ENCODE measurements around the gene GPC3.

The GPC3 gene

GRCh38 chrX:133511041-133511440 is 474.4 kb downstream of the GPC3 start:
- no peaks in the 10 kb centered on the region for H3F3A ChIP-seq (ENCODE audit: control insufficient read depth, insufficient read depth)
- H3K79me2 ChIP-seq (ENCODE audit: control insufficient read depth, low read length) = no peaks in the 10 kb centered on the region
- no peak overlapping the region for H3K27ac ChIP-seq (ENCODE audit: low read depth, low read length)
- no peak overlapping the region for H3K4me3 ChIP-seq (ENCODE audit: low read length)
- H3K9me3 ChIP-seq (ENCODE audit: control insufficient read depth, insufficient read depth, low read length) = no peaks in the 10 kb centered on the region
- H4K20me1 ChIP-seq (ENCODE audit: control insufficient read depth, insufficient read depth, low read depth, low read length) = no peaks in the 10 kb centered on the region
- no peaks in the 10 kb centered on the region for H3K4me1 ChIP-seq (ENCODE audit: control insufficient read depth, low read length)
- H3K4me2 ChIP-seq (ENCODE audit: low read length) = no peak overlapping the region
- TF ChIP-seq CTCF (IDR thresholded peaks at IDR 0.05; ENCODE audit: low read depth, low read length, poor library complexity, severe bottlenecking) (no peak), EZH2phosphoT487 (IDR thresholded peaks at IDR 0.05; ENCODE audit: borderline replicate concordance, low read length) (no peak)
- no peaks in the 10 kb centered on the region for H3K36me3 ChIP-seq (ENCODE audit: control insufficient read depth, low read length)
- no peaks in the 10 kb centered on the region for H3K9me2 ChIP-seq (replicated peaks; ENCODE audit: control insufficient read depth, low read length)
- H3K27me3 ChIP-seq (ENCODE audit: control insufficient read depth, low read length) = no peaks in the 10 kb centered on the region

- no peaks in the 10 kb centered on the region for H3K9me3 ChIP-seq (ENCODE audit: control insufficient read depth, insufficient read depth, low read length)
- no peaks in the 10 kb centered on the region for H4K20me1 ChIP-seq (ENCODE audit: control insufficient read depth, insufficient read depth, low read depth, low read length)
- no peaks in the 10 kb centered on the region for H3K79me2 ChIP-seq (ENCODE audit: control insufficient read depth, low read length)
- H3K36me3 ChIP-seq (ENCODE audit: control insufficient read depth, low read length) = no peaks in the 10 kb centered on the region
- no peaks in the 10 kb centered on the region for H3K4me1 ChIP-seq (ENCODE audit: control insufficient read depth, low read length)
- H3F3A ChIP-seq (ENCODE audit: control insufficient read depth, insufficient read depth) = no peaks in the 10 kb centered on the region
- TF ChIP-seq CTCF (IDR thresholded peaks at IDR 0.05; ENCODE audit: low read depth, low read length, poor library complexity, severe bottlenecking) = no peak
- TF ChIP-seq EZH2phosphoT487 (IDR thresholded peaks at IDR 0.05; ENCODE audit: borderline replicate concordance, low read length) = no peak
- H3K27me3 ChIP-seq (ENCODE audit: control insufficient read depth, low read length) = no peaks in the 10 kb centered on the region
- H3K4me3 ChIP-seq (ENCODE audit: low read length) = no peak overlapping the region
- no peak overlapping the region for H3K27ac ChIP-seq (ENCODE audit: low read depth, low read length)
- no peak overlapping the region for H3K4me2 ChIP-seq (ENCODE audit: low read length)
- no peaks in the 10 kb centered on the region for H3K9me2 ChIP-seq (replicated peaks; ENCODE audit: control insufficient read depth, low read length)
Measured at GRCh38 chrX:133497356-133497755, 488.0 kb downstream of the GPC3 start.

- Histone ChIP-seq H3K79me2 (ENCODE audit: control insufficient read depth, low read length) (no peaks in the 10 kb centered on the region), H3K4me3 (ENCODE audit: low read length) (no peak overlapping the region), H3K27me3 (ENCODE audit: control insufficient read depth, low read length) (no peaks in the 10 kb centered on the region), H3K4me2 (ENCODE audit: low read length) (no peak overlapping the region), H4K20me1 (ENCODE audit: control insufficient read depth, insufficient read depth, low read depth, low read length) (no peaks in the 10 kb centered on the region), H3F3A (ENCODE audit: control insufficient read depth, insufficient read depth) (no peaks in the 10 kb centered on the region), H3K9me2 (replicated peaks; ENCODE audit: control insufficient read depth, low read length) (no peaks in the 10 kb centered on the region), H3K27ac (ENCODE audit: low read depth, low read length) (no peak overlapping the region), H3K9me3 (ENCODE audit: control insufficient read depth, insufficient read depth, low read length) (no peaks in the 10 kb centered on the region), H3K36me3 (ENCODE audit: control insufficient read depth, low read length) (no peaks in the 10 kb centered on the region), H3K4me1 (ENCODE audit: control insufficient read depth, low read length) (no peaks in the 10 kb centered on the region)
- TF ChIP-seq CTCF (IDR thresholded peaks at IDR 0.05; ENCODE audit: low read depth, low read length, poor library complexity, severe bottlenecking) (no peak), EZH2phosphoT487 (IDR thresholded peaks at IDR 0.05; ENCODE audit: borderline replicate concordance, low read length) (no peak)
Measured at GRCh38 chrX:133495464-133496391, 489.7 kb downstream of the GPC3 start.

All from DOHH2 (cell line).